IPS-18c (cell line): ENCODE measurements around the gene ATP11A.

Experiments
- H3K4me3 ChIP-seq: 2 replicates; pipeline ENCODE4 v1.7.0; 2013; ENCODE audit warnings: low read depth, mild to moderate bottlenecking, low read length, moderate library complexity; ENCODE audit not compliant: insufficient read depth
- H3K9me3 ChIP-seq: one replicate; pipeline ENCODE4 v1.6.1; 2013; ENCODE audit warnings: mild to moderate bottlenecking, low read length, moderate library complexity; ENCODE audit not compliant: control insufficient read depth, insufficient read depth

The ATP11A gene

GRCh38 chr13:112771139-112771876 is 81.5 kb downstream of the ATP11A start:
- no peaks in the 10 kb centered on the region for H3K9me3 ChIP-seq
- no peak overlapping the region for H3K4me3 ChIP-seq

- H3K9me3 ChIP-seq, result no peaks in the 10 kb centered on the region
- H3K4me3 ChIP-seq, result no peak overlapping the region
Measured at GRCh38 chr13:112771877-112772538, 82.2 kb downstream of the ATP11A start.

GRCh38 chr13:112772539-112772909 is 82.7 kb downstream of the ATP11A start:
- no peaks in the 10 kb centered on the region for H3K9me3 ChIP-seq
- no peak overlapping the region for H3K4me3 ChIP-seq

- no peaks in the 10 kb centered on the region for H3K9me3 ChIP-seq
- H3K4me3 ChIP-seq, result no peak overlapping the region
Measured at GRCh38 chr13:112772929-112773328, 83.1 kb downstream of the ATP11A start.

GRCh38 chr13:112773601-112774447 is 84.0 kb downstream of the ATP11A start:
- Histone ChIP-seq H3K9me3 (no peaks in the 10 kb centered on the region), H3K4me3 (no peak overlapping the region)

- H3K9me3 ChIP-seq, result no peaks in the 10 kb centered on the region
Measured at GRCh38 chr13:112774448-112774792, 84.6 kb downstream of the ATP11A start.

GRCh38 chr13:112774829-112775565 is 85.2 kb downstream of the ATP11A start:
- H3K4me3 ChIP-seq, result no peak overlapping the region
- no peaks in the 10 kb centered on the region for H3K9me3 ChIP-seq

More at GRCh38 chr13:112774448-112774792, 84.6 kb downstream of the ATP11A start:
- H3K4me3 ChIP-seq, result no peak overlapping the region

GRCh38 chr13:112775791-112776279 is 86.0 kb downstream of the ATP11A start:
- Histone ChIP-seq H3K9me3 (no peaks in the 10 kb centered on the region), H3K4me3 (no peak overlapping the region)

GRCh38 chr13:112776354-112776753 is 86.5 kb downstream of the ATP11A start:
- Histone ChIP-seq H3K4me3 (no peak overlapping the region), H3K9me3 (no peaks in the 10 kb centered on the region)

- Histone ChIP-seq H3K4me3 (no peak overlapping the region), H3K9me3 (no peaks in the 10 kb centered on the region)
Measured at GRCh38 chr13:112776971-112777370, 87.1 kb downstream of the ATP11A start.

GRCh38 chr13:112777637-112778406 is 88.0 kb downstream of the ATP11A start:
- H3K4me3 ChIP-seq, result no peak overlapping the region; the same call in 1 of the 2 replicates
- no peaks in the 10 kb centered on the region for H3K9me3 ChIP-seq

GRCh38 chr13:112779856-112780604 is 90.2 kb downstream of the ATP11A start:
- H3K4me3 ChIP-seq, result no peak overlapping the region
- H3K9me3 ChIP-seq, result peaks cover 5% of the 10 kb centered on the region

- H3K9me3 ChIP-seq, result peaks cover 5% of the 10 kb centered on the region
- no peak overlapping the region for H3K4me3 ChIP-seq
Measured at GRCh38 chr13:112781287-112781686, 91.4 kb downstream of the ATP11A start.

GRCh38 chr13:112781881-112782361 is 92.1 kb downstream of the ATP11A start:
- no peak overlapping the region for H3K4me3 ChIP-seq
- H3K9me3 ChIP-seq, result peaks cover 6% of the 10 kb centered on the region

- no peak overlapping the region for H3K4me3 ChIP-seq
- peaks cover 7% of the 10 kb centered on the region for H3K9me3 ChIP-seq
Measured at GRCh38 chr13:112782429-112783010, 92.7 kb downstream of the ATP11A start.
